GM12878 (cell line): ENCODE measurements around the gene INHBA. TPM values are rescaled to one million over a fixed set of nuclear protein-coding genes. Genes with fewer than 3 reads are reported as not detected.

Source experiments
- EZH2 ChIP-seq: IDR thresholded peaks from 2 replicates; pipeline ENCODE4 v1.6.1; 2012; ENCODE audit warnings: low read depth, mild to moderate bottlenecking, control low read depth, inconsistent platforms, low read length, borderline replicate concordance; ENCODE audit not compliant: control insufficient read depth
- GATAD2B ChIP-seq: fragments of 450-650 bp; conservative IDR thresholded peaks from 2 replicates; pipeline ENCODE4 v1.6.1; 2017; ENCODE audit warnings: low read depth, mild to moderate bottlenecking, moderate library complexity
- JUNB ChIP-seq: IDR thresholded peaks from 2 replicates; pipeline ENCODE4 v1.6.1; 2016; ENCODE audit warnings: antibody characterized with exemption, mild to moderate bottlenecking
- MYC ChIP-seq: IDR thresholded peaks from 2 replicates; pipeline ENCODE4 v1.6.1; 2011; ENCODE audit warnings: mild to moderate bottlenecking, low read length, moderate library complexity, inconsistent platforms; ENCODE audit not compliant: insufficient read depth, insufficient replicate concordance, insufficient read length, severe bottlenecking
- SPI1 ChIP-seq: IDR thresholded peaks from 2 replicates; pipeline ENCODE4 v1.6.1; 2011; ENCODE audit warnings: low read depth, mild to moderate bottlenecking, low read length, moderate library complexity, borderline replicate concordance; ENCODE audit not compliant: insufficient read depth
- ZSCAN29 ChIP-seq: fragments of 450-650 bp; IDR thresholded peaks from 2 replicates; pipeline ENCODE4 v1.6.1; 2017; ENCODE audit warnings: mild to moderate bottlenecking, moderate library complexity
- polyA plus RNA-seq, 11 experiments: library from polyadenylated mRNA; depleted of rRNA in 4 of 11; unstranded in 6 of 11; stranded (reverse) in 5 of 11; fragments of >200 nt; fragmentation: Nextera tagmentation in 4 of 11; fragmentation: Illumina TruSeq in 1 of 11; extraction: Ambion mirVana in 4 of 11; extraction: Trizol in 1 of 11; gene quantifications; 1 replicate in 1 of 11; 2 replicates in 10 of 11; pipeline versions ENCODE4 v1.2.1 to v1.2.3, GENCODE V29; 2011 to 2016; ENCODE audit warnings: inconsistent platforms in 2 of 11, missing spikeins in 2 of 11, low read depth in 1 of 11
- total RNA-seq, 4 experiments: library from RNA; depleted of rRNA in 3 of 4; stranded (reverse); fragments of >200 nt in 3 of 4; fragmentation: Illumina TruSeq in 1 of 4; extraction: Trizol in 1 of 4; gene quantifications; 2 replicates each; pipeline versions ENCODE4 v1.2.1 to v1.2.3, GENCODE V29; 2013 to 2021
- TF ChIP-seq, protein P1 (sequence below): IDR thresholded peaks from 2 replicates; pipeline ENCODE4 v1.6.1; 2012; ENCODE audit warnings: improper control_type of control experiment, low read depth, low read length; ENCODE audit not compliant: insufficient replicate concordance
- TF ChIP-seq, protein P2 (sequence below): fragments of 450-650 bp; formaldehyde crosslinking; IDR thresholded peaks from 2 replicates; pipeline ENCODE4 v1.5.0; 2022; ENCODE audit warnings: mild to moderate bottlenecking, missing genetic modification characterization
- TF ChIP-seq, protein P3 (sequence below): fragments of 450-650 bp; IDR thresholded peaks from 2 replicates; pipeline ENCODE4 v1.6.1; 2018; ENCODE audit warnings: borderline replicate concordance, mild to moderate bottlenecking; ENCODE audit not compliant: partially characterized antibody
- TF ChIP-seq, protein P4 (sequence below): fragments of 450-650 bp; formaldehyde crosslinking; IDR thresholded peaks from 2 replicates; pipeline ENCODE4 v1.4.0; 2020; ENCODE audit warnings: mild to moderate bottlenecking, moderate library complexity

Gene INHBA
- total and polyA plus RNA-seq, 10 of the 15 experiments (the other 5 are each of a cell fraction or from before 2014, with no cell fraction given), result 0.04 to 0.05 (median 0.05) TPM; not detected in 6

DNA sequence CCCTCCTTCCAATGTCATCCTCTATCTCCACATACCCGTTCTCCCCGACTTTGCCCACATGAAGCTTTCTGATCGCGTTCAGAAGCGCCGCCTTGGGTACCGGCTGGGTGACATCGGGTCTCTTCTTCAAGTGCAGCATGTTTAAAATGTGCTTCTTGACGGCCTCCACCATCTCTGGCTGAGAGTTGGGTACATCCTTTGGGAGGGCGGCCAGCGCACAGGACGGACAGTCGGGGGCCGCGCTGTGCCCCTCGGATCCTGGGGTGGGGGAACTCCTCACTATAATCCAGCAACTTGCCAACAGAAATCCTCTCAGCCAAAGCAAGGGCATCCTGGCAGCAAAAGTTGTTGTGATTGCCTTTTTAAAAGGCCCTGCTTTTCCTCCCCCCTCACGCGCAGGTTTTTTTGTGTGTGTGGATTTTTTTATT is 2.8 kb downstream of the INHBA start (continued):
- TF ChIP-seq, protein P1, sequence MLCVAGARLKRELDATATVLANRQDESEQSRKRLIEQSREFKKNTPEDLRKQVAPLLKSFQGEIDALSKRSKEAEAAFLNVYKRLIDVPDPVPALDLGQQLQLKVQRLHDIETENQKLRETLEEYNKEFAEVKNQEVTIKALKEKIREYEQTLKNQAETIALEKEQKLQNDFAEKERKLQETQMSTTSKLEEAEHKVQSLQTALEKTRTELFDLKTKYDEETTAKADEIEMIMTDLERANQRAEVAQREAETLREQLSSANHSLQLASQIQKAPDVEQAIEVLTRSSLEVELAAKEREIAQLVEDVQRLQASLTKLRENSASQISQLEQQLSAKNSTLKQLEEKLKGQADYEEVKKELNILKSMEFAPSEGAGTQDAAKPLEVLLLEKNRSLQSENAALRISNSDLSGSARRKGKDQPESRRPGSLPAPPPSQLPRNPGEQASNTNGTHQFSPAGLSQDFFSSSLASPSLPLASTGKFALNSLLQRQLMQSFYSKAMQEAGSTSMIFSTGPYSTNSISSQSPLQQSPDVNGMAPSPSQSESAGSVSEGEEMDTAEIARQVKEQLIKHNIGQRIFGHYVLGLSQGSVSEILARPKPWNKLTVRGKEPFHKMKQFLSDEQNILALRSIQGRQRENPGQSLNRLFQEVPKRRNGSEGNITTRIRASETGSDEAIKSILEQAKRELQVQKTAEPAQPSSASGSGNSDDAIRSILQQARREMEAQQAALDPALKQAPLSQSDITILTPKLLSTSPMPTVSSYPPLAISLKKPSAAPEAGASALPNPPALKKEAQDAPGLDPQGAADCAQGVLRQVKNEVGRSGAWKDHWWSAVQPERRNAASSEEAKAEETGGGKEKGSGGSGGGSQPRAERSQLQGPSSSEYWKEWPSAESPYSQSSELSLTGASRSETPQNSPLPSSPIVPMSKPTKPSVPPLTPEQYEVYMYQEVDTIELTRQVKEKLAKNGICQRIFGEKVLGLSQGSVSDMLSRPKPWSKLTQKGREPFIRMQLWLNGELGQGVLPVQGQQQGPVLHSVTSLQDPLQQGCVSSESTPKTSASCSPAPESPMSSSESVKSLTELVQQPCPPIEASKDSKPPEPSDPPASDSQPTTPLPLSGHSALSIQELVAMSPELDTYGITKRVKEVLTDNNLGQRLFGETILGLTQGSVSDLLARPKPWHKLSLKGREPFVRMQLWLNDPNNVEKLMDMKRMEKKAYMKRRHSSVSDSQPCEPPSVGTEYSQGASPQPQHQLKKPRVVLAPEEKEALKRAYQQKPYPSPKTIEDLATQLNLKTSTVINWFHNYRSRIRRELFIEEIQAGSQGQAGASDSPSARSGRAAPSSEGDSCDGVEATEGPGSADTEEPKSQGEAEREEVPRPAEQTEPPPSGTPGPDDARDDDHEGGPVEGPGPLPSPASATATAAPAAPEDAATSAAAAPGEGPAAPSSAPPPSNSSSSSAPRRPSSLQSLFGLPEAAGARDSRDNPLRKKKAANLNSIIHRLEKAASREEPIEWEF, result no peak
- TF ChIP-seq, protein P2, sequence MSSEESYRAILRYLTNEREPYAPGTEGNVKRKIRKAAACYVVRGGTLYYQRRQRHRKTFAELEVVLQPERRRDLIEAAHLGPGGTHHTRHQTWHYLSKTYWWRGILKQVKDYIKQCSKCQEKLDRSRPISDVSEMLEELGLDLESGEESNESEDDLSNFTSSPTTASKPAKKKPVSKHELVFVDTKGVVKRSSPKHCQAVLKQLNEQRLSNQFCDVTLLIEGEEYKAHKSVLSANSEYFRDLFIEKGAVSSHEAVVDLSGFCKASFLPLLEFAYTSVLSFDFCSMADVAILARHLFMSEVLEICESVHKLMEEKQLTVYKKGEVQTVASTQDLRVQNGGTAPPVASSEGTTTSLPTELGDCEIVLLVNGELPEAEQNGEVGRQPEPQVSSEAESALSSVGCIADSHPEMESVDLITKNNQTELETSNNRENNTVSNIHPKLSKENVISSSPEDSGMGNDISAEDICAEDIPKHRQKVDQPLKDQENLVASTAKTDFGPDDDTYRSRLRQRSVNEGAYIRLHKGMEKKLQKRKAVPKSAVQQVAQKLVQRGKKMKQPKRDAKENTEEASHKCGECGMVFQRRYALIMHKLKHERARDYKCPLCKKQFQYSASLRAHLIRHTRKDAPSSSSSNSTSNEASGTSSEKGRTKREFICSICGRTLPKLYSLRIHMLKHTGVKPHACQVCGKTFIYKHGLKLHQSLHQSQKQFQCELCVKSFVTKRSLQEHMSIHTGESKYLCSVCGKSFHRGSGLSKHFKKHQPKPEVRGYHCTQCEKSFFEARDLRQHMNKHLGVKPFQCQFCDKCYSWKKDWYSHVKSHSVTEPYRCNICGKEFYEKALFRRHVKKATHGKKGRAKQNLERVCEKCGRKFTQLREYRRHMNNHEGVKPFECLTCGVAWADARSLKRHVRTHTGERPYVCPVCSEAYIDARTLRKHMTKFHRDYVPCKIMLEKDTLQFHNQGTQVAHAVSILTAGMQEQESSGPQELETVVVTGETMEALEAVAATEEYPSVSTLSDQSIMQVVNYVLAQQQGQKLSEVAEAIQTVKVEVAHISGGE (CRISPR knock-in tag), result no peak
- TF ChIP-seq JUNB (no peak), ZSCAN29 (no peak), MYC (no peak), EZH2 (no peak), GATAD2B (no peak), SPI1 (no peak)
- TF ChIP-seq, protein P3, sequence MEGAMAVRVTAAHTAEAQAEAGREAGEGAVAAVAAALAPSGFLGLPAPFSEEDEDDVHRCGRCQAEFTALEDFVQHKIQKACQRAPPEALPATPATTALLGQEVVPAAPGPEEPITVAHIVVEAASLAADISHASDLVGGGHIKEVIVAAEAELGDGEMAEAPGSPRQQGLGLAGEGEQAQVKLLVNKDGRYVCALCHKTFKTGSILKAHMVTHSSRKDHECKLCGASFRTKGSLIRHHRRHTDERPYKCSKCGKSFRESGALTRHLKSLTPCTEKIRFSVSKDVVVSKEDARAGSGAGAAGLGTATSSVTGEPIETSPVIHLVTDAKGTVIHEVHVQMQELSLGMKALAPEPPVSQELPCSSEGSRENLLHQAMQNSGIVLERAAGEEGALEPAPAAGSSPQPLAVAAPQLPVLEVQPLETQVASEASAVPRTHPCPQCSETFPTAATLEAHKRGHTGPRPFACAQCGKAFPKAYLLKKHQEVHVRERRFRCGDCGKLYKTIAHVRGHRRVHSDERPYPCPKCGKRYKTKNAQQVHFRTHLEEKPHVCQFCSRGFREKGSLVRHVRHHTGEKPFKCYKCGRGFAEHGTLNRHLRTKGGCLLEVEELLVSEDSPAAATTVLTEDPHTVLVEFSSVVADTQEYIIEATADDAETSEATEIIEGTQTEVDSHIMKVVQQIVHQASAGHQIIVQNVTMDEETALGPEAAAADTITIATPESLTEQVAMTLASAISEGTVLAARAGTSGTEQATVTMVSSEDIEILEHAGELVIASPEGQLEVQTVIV, result no peak
- TF ChIP-seq, protein P4, sequence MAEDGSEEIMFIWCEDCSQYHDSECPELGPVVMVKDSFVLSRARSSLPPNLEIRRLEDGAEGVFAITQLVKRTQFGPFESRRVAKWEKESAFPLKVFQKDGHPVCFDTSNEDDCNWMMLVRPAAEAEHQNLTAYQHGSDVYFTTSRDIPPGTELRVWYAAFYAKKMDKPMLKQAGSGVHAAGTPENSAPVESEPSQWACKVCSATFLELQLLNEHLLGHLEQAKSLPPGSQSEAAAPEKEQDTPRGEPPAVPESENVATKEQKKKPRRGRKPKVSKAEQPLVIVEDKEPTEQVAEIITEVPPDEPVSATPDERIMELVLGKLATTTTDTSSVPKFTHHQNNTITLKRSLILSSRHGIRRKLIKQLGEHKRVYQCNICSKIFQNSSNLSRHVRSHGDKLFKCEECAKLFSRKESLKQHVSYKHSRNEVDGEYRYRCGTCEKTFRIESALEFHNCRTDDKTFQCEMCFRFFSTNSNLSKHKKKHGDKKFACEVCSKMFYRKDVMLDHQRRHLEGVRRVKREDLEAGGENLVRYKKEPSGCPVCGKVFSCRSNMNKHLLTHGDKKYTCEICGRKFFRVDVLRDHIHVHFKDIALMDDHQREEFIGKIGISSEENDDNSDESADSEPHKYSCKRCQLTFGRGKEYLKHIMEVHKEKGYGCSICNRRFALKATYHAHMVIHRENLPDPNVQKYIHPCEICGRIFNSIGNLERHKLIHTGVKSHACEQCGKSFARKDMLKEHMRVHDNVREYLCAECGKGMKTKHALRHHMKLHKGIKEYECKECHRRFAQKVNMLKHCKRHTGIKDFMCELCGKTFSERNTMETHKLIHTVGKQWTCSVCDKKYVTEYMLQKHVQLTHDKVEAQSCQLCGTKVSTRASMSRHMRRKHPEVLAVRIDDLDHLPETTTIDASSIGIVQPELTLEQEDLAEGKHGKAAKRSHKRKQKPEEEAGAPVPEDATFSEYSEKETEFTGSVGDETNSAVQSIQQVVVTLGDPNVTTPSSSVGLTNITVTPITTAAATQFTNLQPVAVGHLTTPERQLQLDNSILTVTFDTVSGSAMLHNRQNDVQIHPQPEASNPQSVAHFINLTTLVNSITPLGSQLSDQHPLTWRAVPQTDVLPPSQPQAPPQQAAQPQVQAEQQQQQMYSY (CRISPR knock-in tag), result no peak
